Keratinocyte (primary cell): ENCODE data around the gene SPATA20. TPM values are rescaled to one million over a fixed set of nuclear protein-coding genes. Genes with fewer than 3 reads are reported as not detected.
A peak's percentile ranks its signal among the peaks of the same experiment; 100 is the strongest.

Experiments
- DNase-seq: peaks from one replicate; pipeline ENCODE4 v3.0.0-alpha.2; 2011; ENCODE audit warnings: low read depth, missing footprints, low spot score
- FAIRE-seq: peaks from 2 replicates; lab custom pipeline; 2011; peaks lifted over from hg19 to GRCh38; lab: Jason Lieb, UNC
- H2AFZ ChIP-seq: 2 replicates; pipeline ENCODE4 v1.6.0; 2012; ENCODE audit warnings: low read length, control low read depth, inconsistent platforms; ENCODE audit not compliant: control insufficient read depth
- H3K27ac ChIP-seq: 2 replicates; pipeline ENCODE4 v1.5.1; 2011; ENCODE audit warnings: low read length; ENCODE audit not compliant: control insufficient read depth, insufficient read depth
- H3K27me3 ChIP-seq: 3 replicates; pipeline ENCODE4 v1.6.0; 2011; ENCODE audit warnings: low read length; ENCODE audit not compliant: control insufficient read depth, insufficient read depth; ENCODE audit errors: extremely low read depth
- H3K36me3 ChIP-seq, 2 experiments: 2 replicates in 1 of 2; 3 replicates in 1 of 2; pipeline ENCODE4 v1.5.1; 2011; ENCODE audit warnings: low read length in 2 of 2, mild to moderate bottlenecking in 1 of 2; ENCODE audit not compliant: control insufficient read depth in 2 of 2, insufficient read depth in 2 of 2; ENCODE audit errors: extremely low read depth in 1 of 2
- H3K4me1 ChIP-seq: 3 replicates; pipeline ENCODE4 v1.5.1; 2011; ENCODE audit warnings: low read length; ENCODE audit not compliant: control insufficient read depth, insufficient read depth; ENCODE audit errors: extremely low read depth
- H3K4me2 ChIP-seq: 3 replicates; pipeline ENCODE4 v1.6.0; 2011; ENCODE audit warnings: low read depth, low read length; ENCODE audit not compliant: control insufficient read depth, insufficient read depth; ENCODE audit errors: extremely low read depth
- H3K4me3 ChIP-seq, 3 experiments: fragments of 200-600 bp in 1 of 3; sonication (generic) in 1 of 3; 2 replicates in 2 of 3; 3 replicates in 1 of 3; pipeline ENCODE4 v1.5.1; 2011 to 2016; ENCODE audit warnings: low read length in 3 of 3, mild to moderate bottlenecking in 3 of 3, control low read depth in 2 of 3, inconsistent platforms in 1 of 3, low read depth in 1 of 3, mixed read lengths in 1 of 3, mixed run types in 1 of 3, moderate library complexity in 1 of 3; ENCODE audit not compliant: control insufficient read depth in 2 of 3, insufficient read depth in 2 of 3; ENCODE audit errors: extremely low read depth in 1 of 3
- H3K79me2 ChIP-seq: 2 replicates; pipeline ENCODE4 v1.6.0; 2012; ENCODE audit warnings: low read length; ENCODE audit not compliant: control insufficient read depth, insufficient read depth
- H3K9ac ChIP-seq: 3 replicates; pipeline ENCODE4 v1.6.0; 2011; ENCODE audit warnings: low read length; ENCODE audit not compliant: control insufficient read depth, insufficient read depth; ENCODE audit errors: extremely low read depth
- H3K9me1 ChIP-seq: 3 replicates; pipeline ENCODE4 v1.6.0; 2011; ENCODE audit warnings: low read length; ENCODE audit not compliant: control insufficient read depth, insufficient read depth; ENCODE audit errors: extremely low read depth
- H3K9me3 ChIP-seq: 2 replicates; pipeline ENCODE4 v1.5.1; 2012; ENCODE audit warnings: low read depth, low read length; ENCODE audit not compliant: control insufficient read depth
- H4K20me1 ChIP-seq: 3 replicates; pipeline ENCODE4 v1.6.0; 2011; ENCODE audit warnings: low read length; ENCODE audit not compliant: control insufficient read depth, insufficient read depth; ENCODE audit errors: extremely low read depth
- CTCF ChIP-seq, 3 experiments: IDR thresholded peaks in 1 of 3; conservative IDR thresholded peaks in 1 of 3; optimal IDR thresholded peaks in 1 of 3; 2 replicates in 2 of 3; 3 replicates in 1 of 3; pipeline versions ENCODE3 to v1.5.1; 2011; ENCODE audit warnings: low read length in 3 of 3, mild to moderate bottlenecking in 3 of 3, moderate library complexity in 2 of 3, control low read depth in 1 of 3, inconsistent platforms in 1 of 3; ENCODE audit not compliant: insufficient read depth in 2 of 3; ENCODE audit errors: extremely low read depth in 1 of 3
- EZH2 ChIP-seq: IDR thresholded peaks from one replicate; pipeline ENCODE4 v1.6.1; 2012; ENCODE audit warnings: inconsistent platforms, mild to moderate bottlenecking, low read length, moderate library complexity
- dilution Hi-C: fragments of 300-500 bp; cut with MboI; formaldehyde crosslinking; loops from one replicate; pipeline ENCODE4 v1.7.0; 2020; ENCODE audit warnings: low sequenced_read_pairs; ENCODE audit not compliant: extremely low pct_ligation_motif_present
- polyA plus RNA-seq, 5 experiments: library from polyadenylated mRNA; depleted of rRNA in 3 of 5; stranded (reverse) in 3 of 5; stranded (forward) in 1 of 5; unstranded in 1 of 5; fragments of >200 nt; gene quantifications; 1 replicate in 1 of 5; 2 replicates in 3 of 5; 3 replicates in 1 of 5; pipeline versions ENCODE4 v1.2.1 to v1.2.3, GENCODE V29; 2011 to 2012; ENCODE audit warnings: missing spikeins in 2 of 5, low read depth in 1 of 5, low replicate concordance in 1 of 5

The SPATA20 gene
- polyA plus RNA-seq, 1 donor (not counting 4 experiments of a cell fraction or from before 2014, with no cell fraction given) = 17.2 TPM

GRCh38 chr17:50501054-50501453 is 45.9 kb upstream of the SPATA20 start:
- H3K9ac ChIP-seq = no peak overlapping the region
- no peaks in the 10 kb centered on the region for H4K20me1 ChIP-seq
- H3K79me2 ChIP-seq = no peaks in the 10 kb centered on the region
- peaks cover 33% of the 10 kb centered on the region for H3K4me1 ChIP-seq
- H3K9me3 ChIP-seq = no peaks in the 10 kb centered on the region
- H3K36me3 ChIP-seq = no peaks in the 10 kb centered on the region
- H3K27ac ChIP-seq = no peak overlapping the region
- TF ChIP-seq CTCF (optimal IDR thresholded peaks at IDR 0.05 in 1 of 3, IDR thresholded peaks at IDR 0.05 in 1 of 3, conservative IDR thresholded peaks at IDR 0.05 in 1 of 3; ENCODE audit: extremely low read depth in 1 of 3, insufficient read depth in 2 of 3, low read length in 3 of 3) = peak in 2 of 3 experiments; percentile 25 to 39
- TF ChIP-seq EZH2 = no peak
- no peak for DNase-seq
- no peak overlapping the region for H3K4me2 ChIP-seq
- no peak overlapping the region for H3K4me3 ChIP-seq
- no peaks in the 10 kb centered on the region for H3K27me3 ChIP-seq
- H2AFZ ChIP-seq = no peak overlapping the region
- dilution Hi-C loops = no loop called here
- H3K9me1 ChIP-seq = no peaks in the 10 kb centered on the region
- no peak for FAIRE-seq

DNA sequence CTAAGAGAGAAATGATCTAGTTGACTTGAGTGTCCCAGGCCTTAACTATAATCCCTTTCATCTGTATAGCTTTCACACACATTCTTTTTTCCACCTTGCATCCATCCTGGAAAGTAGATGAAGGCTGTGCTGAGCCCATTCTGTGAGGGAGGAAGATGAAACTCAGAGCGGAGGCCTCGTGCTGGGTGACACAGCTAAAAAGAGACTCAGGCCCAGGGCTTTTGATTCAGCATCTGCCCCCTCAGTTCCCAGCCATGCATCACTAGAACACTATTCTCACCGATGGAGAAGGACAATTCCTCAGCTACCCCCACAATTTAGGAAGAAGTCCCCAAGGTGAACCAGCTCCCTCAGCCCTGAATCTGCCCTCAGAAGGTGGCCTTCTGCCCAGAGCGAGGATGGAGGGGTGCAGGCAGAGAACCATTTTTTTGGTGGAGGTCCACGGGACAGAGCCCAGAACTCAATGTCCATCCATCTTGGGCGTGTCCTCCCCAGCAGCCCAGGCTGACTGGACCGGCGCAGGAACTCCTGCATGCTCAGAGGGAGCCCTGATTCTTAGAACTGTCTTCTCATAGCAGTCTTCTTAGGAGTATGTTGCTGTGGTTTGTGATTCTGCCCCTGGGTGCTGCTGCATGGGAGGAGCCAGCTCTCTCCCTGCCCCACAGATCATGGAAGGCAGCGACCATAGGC is 44.5 kb upstream of the SPATA20 start:
- Histone ChIP-seq H3K27ac (no peak overlapping the region), H3K4me1 (peaks cover 37% of the 10 kb centered on the region), H3K27me3 (no peaks in the 10 kb centered on the region), H3K4me3 (no peak overlapping the region), H3K36me3 (no peaks in the 10 kb centered on the region), H2AFZ (no peak overlapping the region), H4K20me1 (no peaks in the 10 kb centered on the region), H3K4me2 (no peak overlapping the region), H3K9me3 (no peaks in the 10 kb centered on the region), H3K9ac (no peak overlapping the region), H3K9me1 (no peaks in the 10 kb centered on the region), H3K79me2 (no peaks in the 10 kb centered on the region)
- FAIRE-seq (no peak), DNase-seq (no peak)
- no peak for TF ChIP-seq EZH2
- no peak for TF ChIP-seq CTCF (optimal IDR thresholded peaks at IDR 0.05 in 1 of 3, IDR thresholded peaks at IDR 0.05 in 1 of 3, conservative IDR thresholded peaks at IDR 0.05 in 1 of 3; ENCODE audit: extremely low read depth in 1 of 3, insufficient read depth in 2 of 3, low read length in 3 of 3)
- dilution Hi-C loops = no loop called here
